GM15510 (cell line): ENCODE measurements around the gene RREB1.

ENCODE experiments used
- POLR2A ChIP-seq: IDR thresholded peaks from 3 replicates; pipeline ENCODE4 v1.6.1; 2011; ENCODE audit warnings: borderline replicate concordance; ENCODE audit not compliant: insufficient read length; ENCODE audit errors: extremely low read depth

RREB1 gene

DNA sequence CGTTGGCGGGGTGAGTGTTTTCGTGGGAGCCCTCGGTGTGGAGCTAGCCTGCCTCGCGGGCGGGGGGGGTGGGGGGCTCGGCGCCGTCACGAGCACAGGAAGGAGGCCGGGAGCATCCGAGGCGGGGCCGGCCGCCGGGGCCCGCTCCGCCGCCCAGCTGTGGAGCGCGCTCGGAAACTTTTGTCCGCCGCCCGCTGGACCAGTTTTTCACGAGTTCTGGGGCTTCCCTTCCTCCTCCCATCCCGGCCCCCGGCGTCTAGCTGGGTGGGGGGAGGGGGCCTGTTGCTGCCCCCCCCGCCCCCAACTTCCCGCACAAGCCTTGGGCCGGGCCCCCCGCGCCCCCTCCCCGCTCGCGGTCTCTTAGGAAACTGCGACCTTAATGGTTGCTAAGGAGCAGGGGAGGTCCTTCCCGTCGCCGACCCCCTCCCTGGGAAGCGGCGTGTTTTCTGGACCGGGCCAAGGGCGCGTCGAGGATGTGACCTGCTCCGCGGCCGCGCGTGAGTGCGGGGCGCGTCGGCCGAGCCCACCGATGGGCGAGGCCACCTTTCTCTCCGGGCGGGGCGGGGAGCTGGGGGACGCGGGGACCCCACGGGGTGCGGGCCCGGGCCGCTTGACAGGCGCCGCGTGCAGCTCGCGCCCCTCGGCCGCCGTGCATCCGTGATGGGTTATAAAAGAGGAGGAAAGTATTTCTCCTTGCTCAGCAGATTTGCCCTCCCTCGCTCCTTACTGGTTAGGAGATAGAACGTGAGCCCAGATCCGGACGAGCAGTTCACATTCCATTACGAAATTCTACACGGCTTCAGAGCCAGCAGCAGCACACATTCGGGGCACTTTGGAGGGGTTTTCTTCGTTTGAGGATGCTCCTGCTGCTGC lies 1.4 kb downstream of the RREB1 start:
- TF ChIP-seq POLR2A, result no peak

DNA sequence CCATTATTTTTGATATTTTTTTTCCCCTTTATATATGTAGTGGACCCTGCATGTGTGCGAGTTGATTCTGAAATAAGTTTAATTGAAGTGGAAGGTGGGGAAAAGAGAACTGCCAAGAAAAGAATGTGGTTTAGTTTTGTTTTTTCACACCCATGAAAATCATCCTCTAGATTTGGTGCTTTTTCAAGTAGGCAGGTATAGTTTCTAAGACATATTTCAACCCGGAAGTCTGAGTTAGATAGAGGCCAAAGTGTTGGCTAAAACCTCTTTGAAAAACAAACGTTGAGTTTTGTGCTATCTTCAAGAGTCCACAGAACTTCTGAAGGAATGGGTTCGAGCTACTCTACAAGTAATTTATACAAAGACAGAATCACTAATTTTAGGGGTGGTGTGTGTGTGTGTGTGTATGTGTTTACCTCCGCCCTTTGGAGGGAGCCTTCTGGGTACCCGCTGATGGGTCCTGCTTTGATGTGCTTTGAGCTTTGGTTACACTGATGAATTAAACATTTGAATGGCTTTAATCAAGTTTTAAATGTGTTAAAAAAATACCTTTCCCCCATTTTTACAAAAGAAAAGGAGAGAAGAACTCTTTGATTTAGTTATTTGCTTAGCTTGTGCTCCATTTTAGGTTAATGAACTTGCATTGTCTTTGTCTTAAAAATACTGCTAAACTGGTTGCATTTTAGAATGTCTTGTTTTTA lies 2.5 kb downstream of the RREB1 start:
- no peak for TF ChIP-seq POLR2A

DNA sequence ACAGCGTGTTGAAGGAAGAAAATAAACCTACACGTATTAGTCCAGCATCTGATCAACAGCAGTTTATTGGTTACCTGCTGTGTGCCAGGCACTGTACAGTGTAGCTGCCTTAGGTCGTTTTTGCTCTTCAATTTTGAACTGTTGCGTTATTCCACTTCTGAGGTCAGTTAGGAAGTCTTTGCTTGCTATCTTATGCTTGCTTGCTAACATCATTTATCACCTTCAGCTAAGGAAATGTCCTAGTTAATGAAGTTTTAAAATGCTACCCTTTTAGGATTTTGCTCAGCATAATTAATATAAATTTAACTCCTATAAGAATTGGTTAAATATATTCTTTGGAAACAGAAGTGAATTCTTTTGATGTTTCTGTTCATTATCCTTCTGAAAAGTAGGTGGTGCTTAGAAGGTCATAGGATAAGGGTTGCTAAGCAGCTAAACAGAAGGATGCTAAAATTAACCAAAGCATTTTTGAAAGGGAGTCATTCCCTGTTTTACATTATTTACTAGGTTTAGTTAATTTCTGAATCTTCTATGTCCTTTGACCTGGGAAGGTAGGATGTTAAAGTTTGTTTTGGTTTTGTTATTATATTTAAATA lies 3.4 kb downstream of the RREB1 start:
- no peak for TF ChIP-seq POLR2A

DNA sequence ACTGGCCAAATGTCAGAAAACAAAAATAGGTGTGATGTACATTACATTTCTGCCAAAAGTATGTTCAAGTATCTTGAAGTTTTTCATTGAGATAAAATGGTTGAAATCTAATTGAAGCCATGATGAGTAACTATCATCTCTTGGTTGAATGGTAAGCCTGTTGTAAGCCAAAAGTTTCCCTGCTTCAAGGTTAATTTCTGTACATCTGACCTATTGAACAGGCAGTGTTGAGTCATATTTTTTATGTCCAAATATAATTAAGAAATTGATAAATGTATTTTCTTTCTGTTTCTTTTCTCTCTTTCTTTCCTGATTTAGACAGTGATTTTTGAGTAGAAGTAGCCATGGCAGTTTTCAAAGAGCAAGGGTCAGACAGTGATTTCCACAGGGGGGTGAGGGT lies 4.4 kb downstream of the RREB1 start:
- TF ChIP-seq POLR2A, result no peak

DNA sequence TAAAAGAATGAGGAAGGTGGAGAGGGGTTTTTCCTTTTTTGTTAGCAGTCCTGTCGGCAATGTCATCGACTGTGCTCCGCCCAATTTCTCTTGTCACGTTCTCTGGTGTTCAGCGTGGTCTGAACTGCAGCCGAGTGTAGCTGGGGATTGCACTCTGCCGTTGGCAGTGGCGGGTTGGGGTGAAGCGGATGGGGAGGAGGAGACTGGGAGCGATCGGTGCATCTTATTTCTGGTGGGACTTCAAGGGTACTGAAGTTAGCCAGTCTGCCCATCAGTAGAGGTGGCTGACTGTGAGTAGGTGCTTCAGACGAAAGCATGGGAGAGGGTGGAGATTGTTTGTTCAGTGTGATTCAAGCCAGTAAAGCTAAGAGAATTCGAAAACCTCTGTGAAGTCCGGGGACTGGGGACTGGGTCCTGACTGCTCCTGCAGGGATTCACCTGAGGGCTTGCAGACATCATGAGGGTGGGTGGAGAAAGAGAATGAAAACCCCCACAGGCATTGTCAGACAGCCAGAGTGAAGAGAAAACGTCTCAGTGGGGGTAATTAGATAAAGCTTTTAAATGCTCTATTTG lies 5.1 kb downstream of the RREB1 start:
- no peak for TF ChIP-seq POLR2A

DNA sequence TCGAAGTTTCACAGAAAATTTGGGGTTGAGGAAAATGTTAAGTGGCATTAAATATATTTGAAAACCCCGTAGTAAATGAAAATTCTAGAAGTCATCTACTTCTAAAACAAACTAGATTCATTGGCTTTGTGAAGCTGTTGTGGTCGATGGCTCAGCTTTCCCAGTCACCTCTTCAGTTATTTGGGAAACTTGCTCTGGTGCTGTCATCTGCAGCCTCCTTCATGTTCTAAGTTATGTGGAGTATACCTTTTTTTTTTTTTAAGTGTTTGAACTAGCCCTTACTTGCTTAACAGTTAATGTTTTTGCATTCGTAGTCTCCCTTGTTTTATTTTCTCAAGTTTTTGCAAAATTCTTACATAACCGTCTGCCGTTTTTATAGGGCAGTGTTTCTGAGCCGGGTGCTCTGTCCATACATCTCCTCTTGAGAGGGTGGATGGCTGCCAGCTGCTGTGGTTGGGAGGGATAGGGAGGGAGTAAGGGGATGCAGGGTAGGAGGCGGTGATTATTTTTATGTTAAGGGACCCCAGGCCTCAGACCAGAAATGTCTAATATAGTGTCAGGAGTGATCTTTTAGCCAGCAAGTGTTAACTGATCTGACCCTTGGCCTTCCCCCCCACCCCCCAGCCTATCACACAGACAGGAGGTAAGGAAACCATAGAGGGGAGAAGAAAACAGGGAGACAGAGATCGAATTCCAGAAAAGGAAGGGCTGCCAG lies 7.1 kb downstream of the RREB1 start:
- TF ChIP-seq POLR2A, result no peak

DNA sequence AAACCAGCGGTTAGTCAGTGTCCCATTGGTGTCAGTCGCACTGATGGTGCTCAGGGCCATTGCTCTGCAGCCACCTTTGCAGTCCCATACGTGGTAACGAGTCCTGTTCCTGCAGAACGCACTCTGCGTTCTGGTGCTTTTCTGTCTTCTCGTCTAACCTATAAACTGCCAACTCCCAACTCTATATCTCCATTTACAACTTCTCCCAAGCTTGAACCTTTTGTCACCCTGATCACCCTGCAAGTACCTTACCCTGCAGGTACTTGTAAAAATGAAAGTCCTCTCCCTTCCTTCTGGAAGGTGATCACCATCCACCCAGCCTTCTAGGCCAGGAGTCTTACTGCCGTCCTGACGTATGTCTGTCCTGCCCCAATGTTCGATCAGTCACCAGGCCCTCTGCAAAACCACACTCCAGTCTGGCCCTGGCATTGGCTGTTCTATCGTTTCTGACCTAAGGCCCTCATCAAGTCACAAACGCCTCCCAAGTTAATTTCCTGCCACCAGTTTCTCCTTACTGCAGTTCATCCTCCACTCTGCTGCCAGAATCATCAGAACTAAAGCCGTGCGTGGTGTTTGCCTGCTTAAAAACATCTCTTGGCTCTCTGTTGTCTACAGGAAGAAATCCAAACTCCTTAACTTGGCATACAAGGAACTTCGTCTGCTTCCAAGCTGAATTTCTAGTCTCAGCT lies 7.9 kb downstream of the RREB1 start:
- TF ChIP-seq POLR2A, result no peak

DNA sequence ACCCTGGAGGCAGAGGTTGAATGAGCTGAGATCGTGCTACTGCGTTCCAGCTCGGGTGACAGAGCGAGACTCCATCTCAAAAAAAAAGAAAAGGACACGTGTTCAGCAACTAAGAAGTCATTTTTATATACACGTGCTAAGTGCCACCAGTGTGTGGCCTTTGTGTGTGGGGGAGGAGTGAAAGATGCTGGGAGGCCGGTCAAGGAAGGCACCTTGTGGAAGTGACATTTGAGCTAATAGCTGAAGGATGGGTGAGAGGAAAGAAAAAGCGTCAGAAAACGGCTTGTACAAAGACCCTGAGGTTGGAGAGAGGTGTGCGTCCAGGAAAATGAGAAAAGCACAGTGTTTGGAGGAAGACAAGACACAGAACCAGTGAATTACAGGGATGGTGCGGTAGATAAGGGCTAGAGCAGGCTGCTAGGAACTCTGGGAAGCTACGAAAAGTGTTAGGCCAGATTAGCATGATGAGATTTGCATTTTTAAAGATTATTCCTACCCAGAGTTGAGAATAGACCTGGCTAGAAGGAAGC lies 11.6 kb downstream of the RREB1 start:
- no peak for TF ChIP-seq POLR2A

DNA sequence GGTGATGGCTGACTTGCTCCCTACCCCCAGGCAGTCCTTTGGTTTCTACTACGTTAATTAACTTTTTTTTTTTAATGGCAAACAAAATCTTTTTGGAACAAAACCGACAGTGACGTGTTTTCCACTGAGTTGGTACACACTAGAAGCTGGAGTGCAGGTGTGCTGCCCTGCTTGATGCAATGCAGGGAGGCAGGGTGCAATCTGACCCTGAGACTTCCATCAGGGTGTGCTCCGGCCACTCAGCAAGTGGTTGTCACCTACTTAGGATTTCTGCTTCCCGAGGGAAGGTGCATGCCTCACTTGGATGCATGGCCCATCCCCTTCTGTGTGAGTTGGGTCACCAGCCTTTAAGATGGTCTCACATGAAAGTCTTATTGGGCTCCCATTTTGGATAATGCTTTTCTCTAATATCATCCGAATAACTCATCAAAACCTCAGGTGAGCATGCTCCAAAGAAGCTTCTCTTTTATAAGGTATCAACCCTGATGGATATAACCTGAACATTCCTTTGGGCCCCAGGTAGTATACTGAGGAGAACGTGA lies 14.0 kb downstream of the RREB1 start:
- TF ChIP-seq POLR2A, result no peak

DNA sequence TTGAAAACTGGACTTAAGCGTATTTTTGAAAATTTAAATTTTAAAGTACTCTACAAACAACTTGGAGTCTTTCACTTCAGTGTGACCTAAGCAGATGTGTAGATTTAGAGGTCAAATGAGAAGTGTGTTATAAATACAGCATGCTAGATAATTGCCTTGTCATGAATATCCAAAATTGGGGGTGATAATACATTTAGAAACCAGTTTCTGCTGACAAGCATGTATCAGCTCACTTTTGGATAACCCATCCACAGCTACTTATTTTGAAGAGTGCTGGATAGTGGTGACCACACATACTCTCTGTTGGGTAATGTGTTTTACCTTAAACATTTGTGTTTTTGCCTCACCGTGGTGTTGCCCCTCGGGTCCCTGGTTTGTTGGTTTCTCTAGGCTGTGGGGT lies 14.9 kb downstream of the RREB1 start:
- TF ChIP-seq POLR2A, result no peak

DNA sequence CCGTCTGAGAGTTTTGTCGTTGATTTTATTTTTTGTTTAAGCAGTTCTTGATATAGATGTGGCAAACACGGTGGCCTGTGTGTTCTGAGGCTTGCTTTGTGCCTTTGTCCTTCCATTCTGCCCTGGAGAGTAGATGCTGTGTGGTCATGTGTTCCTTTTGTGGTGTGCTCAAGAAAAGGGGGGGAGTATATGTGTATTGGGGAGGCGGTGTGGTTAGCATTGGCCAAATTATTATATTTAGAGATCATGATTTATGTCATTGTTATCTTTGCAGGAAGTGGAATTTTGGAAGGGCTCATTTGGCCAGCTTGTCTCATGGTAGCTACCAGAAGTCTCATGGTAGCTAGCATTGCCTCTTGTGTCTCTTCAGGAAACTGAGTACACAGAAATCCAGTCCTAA lies 16.4 kb downstream of the RREB1 start:
- no peak for TF ChIP-seq POLR2A

DNA sequence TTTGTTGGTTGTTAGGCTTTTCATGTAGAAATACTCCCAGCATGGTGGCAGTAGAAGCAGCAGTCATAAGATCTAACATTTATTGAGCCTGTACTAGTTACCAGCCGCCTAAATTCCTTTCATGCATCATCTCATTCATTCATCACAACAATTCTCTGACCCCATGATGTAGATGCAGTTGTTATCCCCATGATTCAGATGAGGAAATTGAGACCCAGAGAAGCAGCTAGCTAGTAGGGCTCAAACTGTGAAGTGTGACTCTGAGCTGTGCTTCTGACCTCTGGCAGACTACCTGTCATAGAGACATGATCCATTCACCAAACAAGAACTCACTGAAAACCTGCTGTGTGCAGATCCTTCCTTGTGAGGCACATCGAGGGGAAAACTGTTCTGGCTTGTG lies 16.9 kb downstream of the RREB1 start:
- TF ChIP-seq POLR2A, result no peak

DNA sequence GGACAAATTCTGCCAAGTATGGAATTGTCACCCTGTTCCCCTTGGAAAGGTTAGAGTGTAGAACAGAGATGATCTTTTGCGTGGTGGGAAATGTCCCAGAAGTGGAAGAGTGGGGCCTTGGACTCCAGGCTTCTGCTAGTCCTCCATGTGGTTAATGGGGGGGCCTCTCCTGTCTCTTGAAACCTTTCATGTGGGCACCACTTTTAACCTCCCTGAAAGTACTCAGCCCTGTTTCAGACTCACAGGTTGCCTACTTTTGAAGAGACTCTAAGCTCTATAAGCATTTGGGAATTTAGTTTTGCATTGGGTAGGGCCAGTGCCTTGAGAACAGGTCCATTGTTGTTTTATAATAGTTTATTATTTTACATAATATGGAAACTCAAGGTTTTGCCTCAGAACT lies 17.5 kb downstream of the RREB1 start:
- TF ChIP-seq POLR2A, result no peak

DNA sequence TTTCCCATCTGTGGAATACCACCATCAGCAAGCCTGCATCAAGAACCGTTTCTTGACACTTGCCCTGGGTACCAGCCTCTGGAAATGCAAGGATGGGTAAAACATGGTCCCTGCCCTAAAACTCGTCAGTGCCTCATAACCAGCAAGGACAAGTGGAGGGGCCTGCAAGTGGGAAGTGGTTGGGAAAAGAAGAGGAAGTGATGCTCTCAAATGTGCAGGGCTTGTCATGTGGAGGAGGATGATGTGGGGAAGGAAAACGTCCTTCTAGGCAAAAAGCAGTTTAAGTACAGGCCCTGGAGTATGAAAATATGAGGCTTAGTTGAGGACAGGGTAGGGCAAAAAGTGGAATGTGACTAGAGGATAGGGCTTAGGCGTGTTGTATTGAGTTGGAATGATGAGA lies 19.0 kb downstream of the RREB1 start:
- no peak for TF ChIP-seq POLR2A
